Left ventricle myocardium inferior (tissue), 1 donor: ENCODE data around the gene ITGA6. TPM values are rescaled to one million over a fixed set of nuclear protein-coding genes. Genes with fewer than 3 reads are reported as not detected.
"Not testable (repeated sequence)": the region's sequence is repeated elsewhere in the genome, so short reads cannot be mapped to it uniquely, and the experiment has no call there.

Experiments
- DNase-seq: peaks from one replicate; pipeline ENCODE4 v3.0.0-alpha.2; 2020
- H3K27ac ChIP-seq: fragments of 200-600 bp; replicated peaks from 2 replicates; pipeline ENCODE4 v1.8.0; 2021
- H3K27me3 ChIP-seq: fragments of 200-600 bp; 2 replicates; pipeline ENCODE4 v1.8.0; 2021; ENCODE audit warnings: low read depth
- H3K36me3 ChIP-seq: fragments of 200-600 bp; 2 replicates; pipeline ENCODE4 v1.8.0; 2021
- H3K4me1 ChIP-seq: fragments of 200-600 bp; 2 replicates; pipeline ENCODE4 v1.8.0; 2021
- H3K4me3 ChIP-seq: fragments of 200-600 bp; 2 replicates; pipeline ENCODE4 v1.8.0; 2021; ENCODE audit warnings: mild to moderate bottlenecking, moderate library complexity
- H3K9me3 ChIP-seq: fragments of 200-600 bp; replicated peaks from 2 replicates; pipeline ENCODE4 v1.8.0; 2021
- intact Hi-C: fragments of 100-400 bp; cut with micrococcal nuclease; formaldehyde crosslinking; loops from one replicate; pipeline ENCODE4 v1.11.0; 2022
- total RNA-seq: library from RNA; stranded (reverse); fragmentation: NEBNext Ultra II Directional; extraction: Animal tissue kit (Norgen Biotek cat#: 25700); gene quantifications from one replicate; pipeline ENCODE4 v1.2.1, GENCODE V29; 2021
- TF ChIP-seq, protein P1 (sequence below): fragments of 200-600 bp; IDR thresholded peaks from 2 replicates; pipeline ENCODE4 v1.8.0; 2021; ENCODE audit warnings: antibody characterized with exemption, mild to moderate bottlenecking, borderline replicate concordance
- donor health status: DM: no; HTN: yes; CAD: no; lungs with severe emphysema.

The ITGA6 gene
- total RNA-seq, 1 donor from 2014 or later: 42.0 TPM

DNA sequence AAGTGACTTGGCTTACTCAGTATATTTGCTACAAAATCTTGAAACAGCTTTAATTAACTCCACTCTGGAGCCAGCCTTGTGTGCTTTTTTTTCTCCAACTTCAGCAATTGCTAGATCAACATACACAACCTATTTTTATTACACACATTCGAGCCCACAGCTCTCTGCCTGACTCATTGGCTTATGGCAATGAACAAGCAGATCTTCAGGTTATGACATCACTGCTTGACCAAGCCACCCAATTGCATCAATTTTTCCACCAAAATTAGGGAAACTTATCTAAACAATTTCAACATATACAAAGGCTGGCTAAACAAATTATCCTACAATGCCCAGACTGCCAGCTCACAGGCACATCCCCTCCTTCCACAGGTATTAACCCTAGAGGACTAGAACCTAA, 88.9 kb downstream of the ITGA6 start:
- no peak overlapping the region for H3K27ac ChIP-seq
- H3K4me3 ChIP-seq: no peak overlapping the region
- peaks cover 12% of the 10 kb centered on the region for H3K36me3 ChIP-seq
- DNase-seq: no peak
- H3K4me1 ChIP-seq: no peaks in the 10 kb centered on the region
- intact Hi-C loops: no loop called here
- TF ChIP-seq, protein P1, sequence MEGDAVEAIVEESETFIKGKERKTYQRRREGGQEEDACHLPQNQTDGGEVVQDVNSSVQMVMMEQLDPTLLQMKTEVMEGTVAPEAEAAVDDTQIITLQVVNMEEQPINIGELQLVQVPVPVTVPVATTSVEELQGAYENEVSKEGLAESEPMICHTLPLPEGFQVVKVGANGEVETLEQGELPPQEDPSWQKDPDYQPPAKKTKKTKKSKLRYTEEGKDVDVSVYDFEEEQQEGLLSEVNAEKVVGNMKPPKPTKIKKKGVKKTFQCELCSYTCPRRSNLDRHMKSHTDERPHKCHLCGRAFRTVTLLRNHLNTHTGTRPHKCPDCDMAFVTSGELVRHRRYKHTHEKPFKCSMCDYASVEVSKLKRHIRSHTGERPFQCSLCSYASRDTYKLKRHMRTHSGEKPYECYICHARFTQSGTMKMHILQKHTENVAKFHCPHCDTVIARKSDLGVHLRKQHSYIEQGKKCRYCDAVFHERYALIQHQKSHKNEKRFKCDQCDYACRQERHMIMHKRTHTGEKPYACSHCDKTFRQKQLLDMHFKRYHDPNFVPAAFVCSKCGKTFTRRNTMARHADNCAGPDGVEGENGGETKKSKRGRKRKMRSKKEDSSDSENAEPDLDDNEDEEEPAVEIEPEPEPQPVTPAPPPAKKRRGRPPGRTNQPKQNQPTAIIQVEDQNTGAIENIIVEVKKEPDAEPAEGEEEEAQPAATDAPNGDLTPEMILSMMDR: no peak
- no peaks in the 10 kb centered on the region for H3K27me3 ChIP-seq
- peaks cover 56% of the 10 kb centered on the region for H3K9me3 ChIP-seq

DNA sequence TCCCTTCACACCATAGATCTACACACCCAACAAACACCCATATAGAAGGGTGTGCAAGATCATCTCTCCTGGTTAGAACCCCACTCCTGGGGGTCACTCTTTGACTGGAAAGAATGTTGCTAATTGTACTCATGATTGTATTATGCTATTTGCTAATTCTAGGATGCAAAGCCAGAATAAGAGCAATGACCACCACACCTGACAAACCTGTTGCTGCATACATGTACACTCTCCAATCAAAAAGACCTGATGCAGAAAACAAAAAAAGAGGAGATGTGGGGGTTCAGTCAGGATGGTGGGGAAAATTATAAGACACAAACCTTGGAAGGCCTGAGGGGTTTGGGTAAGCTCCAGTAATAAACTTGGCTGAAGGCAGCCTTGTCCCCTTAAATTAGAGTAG, 91.6 kb downstream of the ITGA6 start:
- H3K36me3 ChIP-seq: peaks cover 2% of the 10 kb centered on the region
- H3K27ac ChIP-seq: no peak overlapping the region
- peaks cover 29% of the 10 kb centered on the region for H3K9me3 ChIP-seq
- no peak overlapping the region for H3K4me3 ChIP-seq
- no peaks in the 10 kb centered on the region for H3K27me3 ChIP-seq
- no peak for DNase-seq
- TF ChIP-seq, protein P1: no peak
- H3K4me1 ChIP-seq: no peaks in the 10 kb centered on the region
- intact Hi-C loops: no loop called here

DNA sequence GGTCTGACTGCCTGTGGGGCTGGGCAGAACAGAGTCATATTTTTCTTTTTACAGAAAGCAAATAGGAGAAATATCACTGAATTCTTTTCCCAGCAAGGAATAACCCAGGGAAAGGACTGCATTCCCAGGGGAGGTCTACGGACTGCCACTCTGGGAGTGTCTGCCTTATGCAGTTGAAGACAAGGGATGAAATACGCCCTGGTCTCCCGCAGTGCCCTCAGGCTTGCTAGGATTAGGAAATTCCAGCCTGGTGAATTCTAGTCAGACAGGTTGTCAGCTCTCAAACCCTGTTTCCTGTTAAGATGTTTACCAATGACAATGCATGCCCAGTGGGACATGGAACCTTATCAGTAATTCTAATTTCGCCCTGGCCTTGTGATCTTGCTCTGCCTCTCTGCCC, 98.2 kb downstream of the ITGA6 start:
- Histone ChIP-seq H3K27me3 (no peaks in the 10 kb centered on the region), H3K36me3 (no peaks in the 10 kb centered on the region), H3K4me1 (no peaks in the 10 kb centered on the region), H3K4me3 (no peak overlapping the region), H3K9me3 (peaks cover 41% of the 10 kb centered on the region), H3K27ac (no peak overlapping the region)
- DNase-seq: no peak
- intact Hi-C loops: no loop called here
- TF ChIP-seq, protein P1: no peak

DNA sequence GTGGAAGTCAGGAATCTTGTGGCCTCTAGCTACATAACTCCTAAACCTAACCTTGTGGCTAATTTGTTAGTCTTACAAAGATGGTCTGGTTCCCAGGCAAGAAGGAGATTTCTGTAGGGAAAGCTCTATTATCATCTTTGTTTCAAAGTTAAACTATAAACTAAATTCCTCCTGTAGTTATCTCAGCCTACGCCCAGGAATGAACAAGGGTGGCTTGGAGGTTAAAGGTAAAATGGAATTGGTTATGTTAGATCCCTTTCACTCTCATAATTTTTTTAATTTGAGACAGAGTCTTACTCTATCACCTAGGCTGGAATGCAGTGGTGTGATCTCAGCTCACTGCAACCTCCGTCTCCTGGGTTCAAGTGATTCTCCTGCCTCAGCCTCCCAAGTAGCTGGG, 103.9 kb downstream of the ITGA6 start:
- H3K4me1 ChIP-seq: no peaks in the 10 kb centered on the region
- H3K4me3 ChIP-seq: no peak overlapping the region
- TF ChIP-seq, protein P1: no peak
- H3K27ac ChIP-seq: no peak overlapping the region
- intact Hi-C loops: no loop called here
- no peak for DNase-seq
- peaks cover 33% of the 10 kb centered on the region for H3K9me3 ChIP-seq
- H3K27me3 ChIP-seq: no peaks in the 10 kb centered on the region
- no peaks in the 10 kb centered on the region for H3K36me3 ChIP-seq

DNA sequence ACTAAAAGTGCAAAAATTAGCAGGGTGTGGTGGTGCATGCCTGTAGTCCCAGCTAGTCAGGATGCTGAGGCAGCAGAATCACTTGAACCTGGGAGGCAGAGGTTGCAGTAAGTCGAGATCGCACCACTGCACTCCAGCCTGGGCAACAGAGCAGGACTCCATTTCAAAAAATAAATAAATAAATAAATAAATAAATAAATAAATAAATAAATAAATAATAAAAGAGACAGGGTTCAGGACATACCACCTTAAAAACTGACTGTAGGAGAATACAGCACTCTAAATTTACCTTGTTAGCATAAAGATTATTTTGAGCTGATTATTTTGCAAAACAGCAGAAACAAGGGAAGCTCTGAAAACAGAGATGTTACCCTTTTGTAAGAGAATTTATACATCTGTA, 105.1 kb downstream of the ITGA6 start:
- H3K9me3 ChIP-seq: peaks cover 21% of the 10 kb centered on the region
- H3K4me1 ChIP-seq, H3K4me3 ChIP-seq, intact Hi-C loops, H3K27me3 ChIP-seq, H3K36me3 ChIP-seq, H3K27ac ChIP-seq, DNase-seq: not testable (repeated sequence)

DNA sequence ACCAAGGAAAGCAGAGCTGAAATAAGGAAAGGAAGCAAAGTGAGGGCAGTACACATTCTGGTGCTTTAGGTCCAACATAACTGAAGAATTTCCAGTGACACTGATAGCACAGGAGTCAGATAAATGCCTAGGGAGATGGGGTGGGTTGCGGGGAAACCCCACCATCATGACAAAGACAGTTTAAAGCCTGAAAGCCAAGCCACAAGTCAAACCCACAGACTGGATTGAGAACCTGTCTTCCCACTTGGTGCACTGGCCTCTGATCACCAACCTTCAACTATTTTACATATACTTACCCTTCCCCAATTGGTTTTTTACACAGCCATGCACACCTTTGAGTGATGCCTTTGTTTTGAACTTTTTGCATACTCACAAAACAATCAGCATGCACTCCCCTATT, 106.3 kb downstream of the ITGA6 start:
- H3K4me3 ChIP-seq: no peak overlapping the region
- TF ChIP-seq, protein P1: no peak
- H3K4me1 ChIP-seq: no peaks in the 10 kb centered on the region
- intact Hi-C loops: no loop called here
- H3K36me3 ChIP-seq: no peaks in the 10 kb centered on the region
- peaks cover 12% of the 10 kb centered on the region for H3K9me3 ChIP-seq
- DNase-seq: no peak
- no peaks in the 10 kb centered on the region for H3K27me3 ChIP-seq
- H3K27ac ChIP-seq: no peak overlapping the region
